ENCODE measurements around the gene REXO1.
A peak's percentile ranks its signal among the peaks of the same experiment; 100 is the strongest.

GRCh38 chr19:1850809-1851653 is 2.7 kb upstream of the REXO1 start:
- TF ChIP-seq, protein P1, sequence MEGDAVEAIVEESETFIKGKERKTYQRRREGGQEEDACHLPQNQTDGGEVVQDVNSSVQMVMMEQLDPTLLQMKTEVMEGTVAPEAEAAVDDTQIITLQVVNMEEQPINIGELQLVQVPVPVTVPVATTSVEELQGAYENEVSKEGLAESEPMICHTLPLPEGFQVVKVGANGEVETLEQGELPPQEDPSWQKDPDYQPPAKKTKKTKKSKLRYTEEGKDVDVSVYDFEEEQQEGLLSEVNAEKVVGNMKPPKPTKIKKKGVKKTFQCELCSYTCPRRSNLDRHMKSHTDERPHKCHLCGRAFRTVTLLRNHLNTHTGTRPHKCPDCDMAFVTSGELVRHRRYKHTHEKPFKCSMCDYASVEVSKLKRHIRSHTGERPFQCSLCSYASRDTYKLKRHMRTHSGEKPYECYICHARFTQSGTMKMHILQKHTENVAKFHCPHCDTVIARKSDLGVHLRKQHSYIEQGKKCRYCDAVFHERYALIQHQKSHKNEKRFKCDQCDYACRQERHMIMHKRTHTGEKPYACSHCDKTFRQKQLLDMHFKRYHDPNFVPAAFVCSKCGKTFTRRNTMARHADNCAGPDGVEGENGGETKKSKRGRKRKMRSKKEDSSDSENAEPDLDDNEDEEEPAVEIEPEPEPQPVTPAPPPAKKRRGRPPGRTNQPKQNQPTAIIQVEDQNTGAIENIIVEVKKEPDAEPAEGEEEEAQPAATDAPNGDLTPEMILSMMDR (IDR thresholded peaks at IDR 0.05) = peak; percentile 4
- TF ChIP-seq EZH2 (IDR thresholded peaks at IDR 0.05; ENCODE audit: borderline replicate concordance, insufficient read depth, low read depth, low read length, poor library complexity, severe bottlenecking) = no peak
